ENCODE measurements around the gene SLC44A4. TPM values are rescaled to one million over a fixed set of nuclear protein-coding genes. Genes with fewer than 3 reads are reported as not detected.

SLC44A4 gene
- 0.26 and 0.49 TPM in 2 replicates for polyA plus RNA-seq (2012; rRNA removed)
- polyA plus RNA-seq (2012; cell fraction: cytosol; rRNA removed): 0.18 and 0.26 TPM in 2 replicates
- polyA plus RNA-seq (2012; cell fraction: nucleus; rRNA removed): 0.40 and 0.66 TPM in 2 replicates

DNA sequence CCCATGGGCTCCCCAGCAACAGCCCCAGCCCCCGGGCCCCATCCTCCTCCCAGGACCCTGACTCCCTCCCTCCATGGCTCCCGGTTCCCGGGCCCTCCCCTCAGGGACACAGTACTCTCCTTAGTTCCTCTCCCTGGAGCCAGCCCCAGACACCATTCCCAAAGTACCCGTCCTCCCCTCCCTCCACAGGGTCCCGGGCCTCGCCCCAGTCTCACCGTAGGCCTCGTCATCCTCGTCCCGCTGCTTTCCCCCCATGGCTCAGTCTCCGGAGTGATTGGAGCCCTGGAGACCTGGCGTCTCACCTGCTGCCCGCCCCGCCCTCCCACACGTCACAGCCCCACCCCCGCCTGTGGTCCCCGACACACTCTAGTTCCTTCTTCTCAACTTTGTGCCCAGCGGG is at the start of gene SLC44A4:
Gene SLC44A4 (minus strand): TSS at position 272 of the 400 bp plus-strand sequence. CDS start 17 bp downstream, at position 255.
- TF ChIP-seq, protein P1, sequence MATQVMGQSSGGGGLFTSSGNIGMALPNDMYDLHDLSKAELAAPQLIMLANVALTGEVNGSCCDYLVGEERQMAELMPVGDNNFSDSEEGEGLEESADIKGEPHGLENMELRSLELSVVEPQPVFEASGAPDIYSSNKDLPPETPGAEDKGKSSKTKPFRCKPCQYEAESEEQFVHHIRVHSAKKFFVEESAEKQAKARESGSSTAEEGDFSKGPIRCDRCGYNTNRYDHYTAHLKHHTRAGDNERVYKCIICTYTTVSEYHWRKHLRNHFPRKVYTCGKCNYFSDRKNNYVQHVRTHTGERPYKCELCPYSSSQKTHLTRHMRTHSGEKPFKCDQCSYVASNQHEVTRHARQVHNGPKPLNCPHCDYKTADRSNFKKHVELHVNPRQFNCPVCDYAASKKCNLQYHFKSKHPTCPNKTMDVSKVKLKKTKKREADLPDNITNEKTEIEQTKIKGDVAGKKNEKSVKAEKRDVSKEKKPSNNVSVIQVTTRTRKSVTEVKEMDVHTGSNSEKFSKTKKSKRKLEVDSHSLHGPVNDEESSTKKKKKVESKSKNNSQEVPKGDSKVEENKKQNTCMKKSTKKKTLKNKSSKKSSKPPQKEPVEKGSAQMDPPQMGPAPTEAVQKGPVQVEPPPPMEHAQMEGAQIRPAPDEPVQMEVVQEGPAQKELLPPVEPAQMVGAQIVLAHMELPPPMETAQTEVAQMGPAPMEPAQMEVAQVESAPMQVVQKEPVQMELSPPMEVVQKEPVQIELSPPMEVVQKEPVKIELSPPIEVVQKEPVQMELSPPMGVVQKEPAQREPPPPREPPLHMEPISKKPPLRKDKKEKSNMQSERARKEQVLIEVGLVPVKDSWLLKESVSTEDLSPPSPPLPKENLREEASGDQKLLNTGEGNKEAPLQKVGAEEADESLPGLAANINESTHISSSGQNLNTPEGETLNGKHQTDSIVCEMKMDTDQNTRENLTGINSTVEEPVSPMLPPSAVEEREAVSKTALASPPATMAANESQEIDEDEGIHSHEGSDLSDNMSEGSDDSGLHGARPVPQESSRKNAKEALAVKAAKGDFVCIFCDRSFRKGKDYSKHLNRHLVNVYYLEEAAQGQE (IDR thresholded peaks at IDR 0.05; ENCODE audit: low read depth, low read length): no peak
- TF ChIP-seq YY1 (IDR thresholded peaks at IDR 0.05; ENCODE audit: low read depth) (no peak), RAD21 (IDR thresholded peaks at IDR 0.05; ENCODE audit: low read length) (no peak), MXI1 (IDR thresholded peaks at IDR 0.05; ENCODE audit: low read depth, low read length) (no peak), EZH2phosphoT487 (IDR thresholded peaks at IDR 0.05; ENCODE audit: borderline replicate concordance, low read depth) (no peak), NFIC (IDR thresholded peaks at IDR 0.05; ENCODE audit: borderline replicate concordance) (no peak), JUND (IDR thresholded peaks at IDR 0.05) (no peak), GATA2 (CRISPR knock-in tag; IDR thresholded peaks at IDR 0.05) (no peak), GABPA (IDR thresholded peaks at IDR 0.05; ENCODE audit: low read depth) (no peak), RFX5 (IDR thresholded peaks at IDR 0.05; ENCODE audit: low read length) (no peak), MEF2A (IDR thresholded peaks at IDR 0.05; ENCODE audit: borderline replicate concordance, low read depth) (no peak), CHD2 (IDR thresholded peaks at IDR 0.05; ENCODE audit: low read length, partially characterized antibody) (no peak), FOSL2 (IDR thresholded peaks at IDR 0.05; ENCODE audit: borderline replicate concordance, low read depth) (no peak), SIN3A (IDR thresholded peaks at IDR 0.05; ENCODE audit: borderline replicate concordance, low read depth, low read length) (no peak)
- TF ChIP-seq, protein P2, sequence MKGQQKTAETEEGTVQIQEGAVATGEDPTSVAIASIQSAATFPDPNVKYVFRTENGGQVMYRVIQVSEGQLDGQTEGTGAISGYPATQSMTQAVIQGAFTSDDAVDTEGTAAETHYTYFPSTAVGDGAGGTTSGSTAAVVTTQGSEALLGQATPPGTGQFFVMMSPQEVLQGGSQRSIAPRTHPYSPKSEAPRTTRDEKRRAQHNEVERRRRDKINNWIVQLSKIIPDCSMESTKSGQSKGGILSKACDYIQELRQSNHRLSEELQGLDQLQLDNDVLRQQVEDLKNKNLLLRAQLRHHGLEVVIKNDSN (IDR thresholded peaks at IDR 0.05; ENCODE audit: borderline replicate concordance, low read depth): no peak
- TF ChIP-seq, protein P3, sequence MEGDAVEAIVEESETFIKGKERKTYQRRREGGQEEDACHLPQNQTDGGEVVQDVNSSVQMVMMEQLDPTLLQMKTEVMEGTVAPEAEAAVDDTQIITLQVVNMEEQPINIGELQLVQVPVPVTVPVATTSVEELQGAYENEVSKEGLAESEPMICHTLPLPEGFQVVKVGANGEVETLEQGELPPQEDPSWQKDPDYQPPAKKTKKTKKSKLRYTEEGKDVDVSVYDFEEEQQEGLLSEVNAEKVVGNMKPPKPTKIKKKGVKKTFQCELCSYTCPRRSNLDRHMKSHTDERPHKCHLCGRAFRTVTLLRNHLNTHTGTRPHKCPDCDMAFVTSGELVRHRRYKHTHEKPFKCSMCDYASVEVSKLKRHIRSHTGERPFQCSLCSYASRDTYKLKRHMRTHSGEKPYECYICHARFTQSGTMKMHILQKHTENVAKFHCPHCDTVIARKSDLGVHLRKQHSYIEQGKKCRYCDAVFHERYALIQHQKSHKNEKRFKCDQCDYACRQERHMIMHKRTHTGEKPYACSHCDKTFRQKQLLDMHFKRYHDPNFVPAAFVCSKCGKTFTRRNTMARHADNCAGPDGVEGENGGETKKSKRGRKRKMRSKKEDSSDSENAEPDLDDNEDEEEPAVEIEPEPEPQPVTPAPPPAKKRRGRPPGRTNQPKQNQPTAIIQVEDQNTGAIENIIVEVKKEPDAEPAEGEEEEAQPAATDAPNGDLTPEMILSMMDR (IDR thresholded peaks at IDR 0.05): no peak
- 86% methylated on average over 17 of the region's 18 CpGs for WGBS (ENCODE audit: low lambda C conversion rate)
- Histone ChIP-seq H3K36me3 (replicated peaks in 1 of 2; ENCODE audit: control insufficient read depth in 1 of 2, insufficient read depth in 2 of 2, low read length in 1 of 2) (peaks cover 0 to 35% of the 10 kb centered on the region in 2 experiments), H3F3A (replicated peaks; ENCODE audit: insufficient read depth) (peaks cover 5% of the 10 kb centered on the region), H3K9me3 (no peaks in the 10 kb centered on the region), H4K20me1 (ENCODE audit: insufficient read depth) (no peaks in the 10 kb centered on the region), H3K4me2 (no peak within 1 kb of the TSS), H3K9ac (no peak within 1 kb of the TSS), H3K27ac (ENCODE audit: low read depth in 2 of 2, low read length in 1 of 2) (no peak within 1 kb of the TSS), H2AFZ (ENCODE audit: low read depth) (no peak within 1 kb of the TSS), H3K79me2 (ENCODE audit: insufficient read depth) (no peaks in the 10 kb centered on the region), H3K4me1 (ENCODE audit: control insufficient read depth in 1 of 2, insufficient read depth in 2 of 2, low read depth in 1 of 2, low read length in 1 of 2) (no peaks in the 10 kb centered on the region), H3K27me3 (ENCODE audit: insufficient read depth) (no peaks in the 10 kb centered on the region), H3K4me3 (ENCODE audit: low read depth in 2 of 2, low read length in 1 of 2) (no peak within 1 kb of the TSS), H3K9me2 (no peaks in the 10 kb centered on the region)
- DNase-seq: peak; percentile 31
- ChIA-PET POLR2A (no interaction called here), CTCF (no interaction called here)
